ENCODE data around the gene UGT3A2.

DNA sequence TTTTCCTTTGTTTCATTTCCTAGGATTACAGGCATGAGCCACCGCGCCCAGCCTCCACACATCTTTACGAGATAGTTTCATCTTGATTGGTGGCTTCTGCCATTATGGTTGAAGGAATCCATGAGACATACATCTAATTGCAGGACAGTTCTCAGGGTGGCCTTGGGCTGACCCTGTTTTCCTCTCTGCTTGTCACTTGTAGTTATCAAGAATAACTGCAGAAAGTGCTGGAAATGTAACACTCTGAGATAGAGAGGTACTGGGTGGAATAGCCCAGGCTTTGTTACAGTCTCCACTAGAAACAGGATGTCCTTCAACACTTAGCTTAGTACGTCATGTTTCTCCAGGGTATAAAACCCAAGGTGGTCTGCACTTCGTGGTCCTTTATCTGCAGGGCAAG lies 10.7 kb downstream of the UGT3A2 start:
- no peak for TF ChIP-seq RFX5 (IDR thresholded peaks at IDR 0.05; ENCODE audit: borderline replicate concordance, low read depth, low read length)
- TF ChIP-seq MAFK (IDR thresholded peaks at IDR 0.05; ENCODE audit: low read depth, low read length) = no peak
- TF ChIP-seq CTCF (IDR thresholded peaks at IDR 0.05; ENCODE audit: control extremely low read depth in 1 of 3, insufficient read depth in 1 of 3, low read depth in 1 of 3, low read length in 3 of 3) = no peak
- no peak for TF ChIP-seq ATF2 (IDR thresholded peaks at IDR 0.05; ENCODE audit: low read length)
- no peak for TF ChIP-seq CHD2 (IDR thresholded peaks at IDR 0.05; ENCODE audit: low read length)
- TF ChIP-seq EGR1 (IDR thresholded peaks at IDR 0.05; ENCODE audit: borderline replicate concordance, low read depth, low read length) = no peak
- TF ChIP-seq SUZ12 (IDR thresholded peaks at IDR 0.05; ENCODE audit: low read length) = no peak
- TF ChIP-seq GABPA (IDR thresholded peaks at IDR 0.05; ENCODE audit: borderline replicate concordance, insufficient read depth, low read length) = no peak
- no peak for TF ChIP-seq MAX (IDR thresholded peaks at IDR 0.05)
- no peak for TF ChIP-seq TAF1 (IDR thresholded peaks at IDR 0.05; ENCODE audit: low read depth, low read length)
- no peak for TF ChIP-seq POLR2AphosphoS5 (IDR thresholded peaks at IDR 0.05; ENCODE audit: low read depth, low read length)

Data from H1 (cell line).